ENCODE measurements around the gene KLF13.

KLF13 gene

GRCh38 chr15:31387092-31387478, 60.5 kb downstream of the KLF13 start:
- DNase-seq: no peak

- DNase-seq: peak; percentile 52
These were observed 61.0 kb downstream of the KLF13 start for GRCh38 chr15:31387479-31388118.

GRCh38 chr15:31389576-31389975, 62.9 kb downstream of the KLF13 start:
- DNase-seq: no peak

GRCh38 chr15:31390029-31390428, 63.4 kb downstream of the KLF13 start:
- no peak for DNase-seq

- no peak for DNase-seq
These were observed 64.3 kb downstream of the KLF13 start for GRCh38 chr15:31390777-31391486.

GRCh38 chr15:31391687-31392671, 65.3 kb downstream of the KLF13 start:
- DNase-seq: peak; percentile 70

GRCh38 chr15:31392761-31393401, 66.2 kb downstream of the KLF13 start:
- no peak for DNase-seq

- DNase-seq: no peak
These were observed 66.9 kb downstream of the KLF13 start for GRCh38 chr15:31393444-31394091.

GRCh38 chr15:31396881-31397560, 70.4 kb downstream of the KLF13 start:
- no peak for DNase-seq

- DNase-seq: no peak
These were observed 71.4 kb downstream of the KLF13 start for GRCh38 chr15:31397851-31398661.

- no peak for DNase-seq
These were observed 72.2 kb downstream of the KLF13 start for GRCh38 chr15:31398677-31399301.

GRCh38 chr15:31399544-31400171, 73.0 kb downstream of the KLF13 start:
- no peak for DNase-seq

- DNase-seq: no peak
These were observed 73.7 kb downstream of the KLF13 start for GRCh38 chr15:31400222-31400927.

GRCh38 chr15:31401282-31401681, 74.6 kb downstream of the KLF13 start:
- DNase-seq: no peak

GRCh38 chr15:31402003-31402402, 75.4 kb downstream of the KLF13 start:
- no peak for DNase-seq

- no peak for DNase-seq
These were observed 75.9 kb downstream of the KLF13 start for GRCh38 chr15:31402511-31403056.

GRCh38 chr15:31403096-31403495, 76.5 kb downstream of the KLF13 start:
- DNase-seq: no peak

GRCh38 chr15:31403606-31404005, 77.0 kb downstream of the KLF13 start:
- DNase-seq: no peak

GRCh38 chr15:31404345-31404744, 77.7 kb downstream of the KLF13 start:
- no peak for DNase-seq

Data from NK-92 treated with Interleukin-12 subunit alpha and Interleukin-12 subunit beta, amount 100 ng/mL, for 24 hours (cell line).